ENCODE data around the gene NUDT1. TPM values are rescaled to one million over a fixed set of nuclear protein-coding genes. Genes with fewer than 3 reads are reported as not detected.

The NUDT1 gene
- total and polyA plus RNA-seq, 2 donors (not counting 3 experiments of a cell fraction or from before 2014, with no cell fraction given): 23.9 to 25.9 TPM

DNA sequence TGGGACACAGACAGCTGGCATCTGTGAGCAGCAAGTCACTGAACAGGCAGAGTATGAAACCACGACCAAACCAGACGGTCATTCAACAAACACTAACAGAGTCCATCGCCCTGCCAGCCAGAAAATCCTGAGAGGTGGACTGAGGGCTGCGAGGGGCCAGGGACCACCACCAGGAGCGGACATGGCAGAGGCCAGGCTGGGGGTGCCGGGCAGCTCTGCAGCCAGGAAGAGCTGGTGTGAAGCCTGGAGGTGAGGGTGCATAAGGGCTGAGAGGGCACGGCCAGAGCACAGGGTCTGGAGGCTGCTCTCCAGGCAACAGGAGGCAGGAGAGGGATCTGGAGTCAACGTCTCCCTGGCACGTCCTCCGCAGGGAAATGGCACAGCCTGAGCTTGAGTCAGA lies 24.8 kb upstream of the NUDT1 start:
- Histone ChIP-seq H3K79me2 (ENCODE audit: control insufficient read depth, insufficient read depth, low read length) (no peaks in the 10 kb centered on the region), H3K36me3 (ENCODE audit: control insufficient read depth in 2 of 2, extremely low read depth in 1 of 2, insufficient read depth in 2 of 2, low read length in 2 of 2) (peaks cover 8 to 37% of the 10 kb centered on the region in 2 experiments), H3K9me3 (replicated peaks; ENCODE audit: control insufficient read depth, insufficient read depth, low read length) (no peaks in the 10 kb centered on the region), H4K20me1 (replicated peaks; ENCODE audit: control insufficient read depth, extremely low read depth, insufficient read depth, low read length) (no peaks in the 10 kb centered on the region), H2AFZ (ENCODE audit: low read depth, low read length) (no peak overlapping the region), H3K4me1 (ENCODE audit: control insufficient read depth, extremely low read depth, insufficient read depth, low read length) (no peaks in the 10 kb centered on the region), H3K9ac (replicated peaks; ENCODE audit: extremely low read depth, insufficient read depth, low read length) (no peak overlapping the region), H3K27ac (ENCODE audit: insufficient read depth, low read depth, low read length) (no peak overlapping the region), H3K4me3 (replicated peaks in 1 of 3; ENCODE audit: insufficient read depth in 1 of 3, low read depth in 1 of 3, low read length in 3 of 3) (no peak overlapping the region), H3K27me3 (ENCODE audit: control insufficient read depth in 2 of 2, insufficient read depth in 2 of 2, low read length in 2 of 2) (no peaks in the 10 kb centered on the region), H3K4me2 (ENCODE audit: insufficient read depth, low read length) (no peak overlapping the region), H3K9me1 (replicated peaks; ENCODE audit: control insufficient read depth, extremely low read depth, insufficient read depth, low read length) (no peaks in the 10 kb centered on the region)
- FAIRE-seq (no peak), DNase-seq (ENCODE audit: low read depth, low spot score) (no peak)
- ChIA-PET CTCF (interaction anchor here (1.4 kb wide), 2 partner anchors 22 to 131 kb away, joined by 3 read pairs; no protein-coding TSS in a partner anchor), POLR2A (no interaction called here)
- dilution Hi-C loops (cut with MboI; ENCODE audit: extremely low pct_ligation_motif_present, low sequenced_read_pairs) (no loop called here), intact Hi-C loops (cut with micrococcal nuclease) (no loop called here)
- TF ChIP-seq, protein P1, sequence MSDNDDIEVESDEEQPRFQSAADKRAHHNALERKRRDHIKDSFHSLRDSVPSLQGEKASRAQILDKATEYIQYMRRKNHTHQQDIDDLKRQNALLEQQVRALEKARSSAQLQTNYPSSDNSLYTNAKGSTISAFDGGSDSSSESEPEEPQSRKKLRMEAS (IDR thresholded peaks at IDR 0.05; ENCODE audit: insufficient read depth, insufficient read length): no peak
- TF ChIP-seq JUN (IDR thresholded peaks at IDR 0.05; ENCODE audit: borderline replicate concordance, insufficient read depth, insufficient read length, low read depth) (no peak), POLR2AphosphoS5 (IDR thresholded peaks at IDR 0.05; ENCODE audit: insufficient read depth, low read depth, low read length) (no peak), MYC (IDR thresholded peaks at IDR 0.05; ENCODE audit: low read depth, low read length) (no peak), POLR2A (IDR thresholded peaks at IDR 0.05; ENCODE audit: low read depth, low read length) (no peak), EZH2 (IDR thresholded peaks at IDR 0.05; ENCODE audit: borderline replicate concordance, low read depth, low read length, severe bottlenecking) (no peak), GATA2 (IDR thresholded peaks at IDR 0.05; ENCODE audit: insufficient read depth, insufficient read length, low read depth, low read length) (no peak), CTCF (IDR thresholded peaks at IDR 0.05; ENCODE audit: extremely low read depth in 1 of 2, insufficient read depth in 1 of 2, low read depth in 1 of 2, low read length in 2 of 2) (no peak), FOS (IDR thresholded peaks at IDR 0.05; ENCODE audit: borderline replicate concordance, insufficient read depth, low read length) (no peak)
- BruUV-seq (replicated peaks): no TSS peak

All from endothelial cell of umbilical vein (primary cell).